NCI-H526 treated with DMSO at 0.1 percent for 48 hours (cell line): ENCODE results near the gene F2R.
"Not testable (repeated sequence)": the region's sequence is repeated elsewhere in the genome, so short reads cannot be mapped to it uniquely, and the experiment has no call there.

ENCODE experiments used
- DNase-seq: peaks from one replicate; lab custom pipeline; 2025; lab: John Stamatoyannopoulos, UW

The F2R gene

DNA sequence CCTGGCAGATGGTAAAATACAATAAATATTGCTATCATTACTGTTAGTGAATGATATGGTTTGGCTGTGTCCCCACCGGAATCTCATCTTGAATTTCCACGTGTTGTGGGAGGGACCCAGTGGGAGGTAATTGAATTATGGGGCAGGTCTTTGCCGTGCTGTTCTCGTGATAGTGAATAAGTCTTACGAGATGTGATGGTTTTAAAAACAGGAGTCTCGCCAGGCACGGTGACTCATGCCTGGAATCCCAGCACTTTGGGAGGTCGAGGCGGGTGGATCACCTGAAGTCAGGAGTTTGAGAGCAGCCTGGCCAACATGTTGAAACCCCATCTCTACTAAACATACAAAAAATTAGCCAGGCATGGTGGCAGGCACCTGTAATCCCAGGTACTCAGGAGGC is 45.2 kb downstream of the F2R start:
- DNase-seq = not testable (repeated sequence)

GRCh38 chr5:76762484-76762883 is 46.6 kb downstream of the F2R start:
- DNase-seq = no peak

GRCh38 chr5:76763136-76763535 is 47.2 kb downstream of the F2R start:
- DNase-seq = no peak

DNA sequence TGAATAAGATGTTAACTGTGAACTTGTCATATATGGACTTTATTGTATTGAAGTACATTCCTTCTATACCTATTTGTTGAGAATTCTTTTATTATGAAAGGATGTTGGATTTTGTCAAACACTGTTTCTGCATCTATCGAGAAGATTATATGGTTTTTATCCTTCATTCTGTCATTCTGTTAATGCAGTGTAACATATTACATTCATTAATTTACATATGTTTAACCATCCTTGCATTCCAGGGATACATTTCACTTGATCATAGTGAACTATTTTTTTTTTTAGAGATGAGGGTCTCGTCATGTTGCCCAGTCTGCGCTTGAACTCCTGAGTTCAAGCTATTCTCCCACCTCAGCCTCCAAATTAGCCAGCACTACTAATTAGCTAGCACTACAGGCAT is 48.4 kb downstream of the F2R start:
- DNase-seq = no peak

- DNase-seq = no peak
These were observed 49.3 kb downstream of the F2R start for GRCh38 chr5:76765249-76765648.

DNA sequence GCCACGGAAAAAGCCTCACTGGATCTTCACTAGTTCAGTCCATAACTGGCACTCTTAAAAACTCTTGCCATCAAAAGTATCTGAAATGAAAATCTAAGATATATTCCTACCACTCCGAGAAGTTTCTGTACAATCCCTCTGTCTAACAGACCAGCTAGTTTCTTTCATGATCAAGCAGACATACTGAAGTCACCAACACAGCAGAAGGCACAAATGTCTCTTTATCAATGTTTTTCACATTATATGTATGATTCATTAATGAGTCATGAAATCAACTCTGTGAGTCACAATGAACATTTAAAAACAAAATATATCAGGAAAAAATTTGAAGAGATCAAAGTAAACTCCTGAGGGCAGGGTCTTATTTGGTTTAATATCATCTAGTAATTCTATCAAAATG is 50.8 kb downstream of the F2R start:
- no peak for DNase-seq

GRCh38 chr5:76771041-76771440 is 55.1 kb downstream of the F2R start:
- not testable (repeated sequence) for DNase-seq

DNA sequence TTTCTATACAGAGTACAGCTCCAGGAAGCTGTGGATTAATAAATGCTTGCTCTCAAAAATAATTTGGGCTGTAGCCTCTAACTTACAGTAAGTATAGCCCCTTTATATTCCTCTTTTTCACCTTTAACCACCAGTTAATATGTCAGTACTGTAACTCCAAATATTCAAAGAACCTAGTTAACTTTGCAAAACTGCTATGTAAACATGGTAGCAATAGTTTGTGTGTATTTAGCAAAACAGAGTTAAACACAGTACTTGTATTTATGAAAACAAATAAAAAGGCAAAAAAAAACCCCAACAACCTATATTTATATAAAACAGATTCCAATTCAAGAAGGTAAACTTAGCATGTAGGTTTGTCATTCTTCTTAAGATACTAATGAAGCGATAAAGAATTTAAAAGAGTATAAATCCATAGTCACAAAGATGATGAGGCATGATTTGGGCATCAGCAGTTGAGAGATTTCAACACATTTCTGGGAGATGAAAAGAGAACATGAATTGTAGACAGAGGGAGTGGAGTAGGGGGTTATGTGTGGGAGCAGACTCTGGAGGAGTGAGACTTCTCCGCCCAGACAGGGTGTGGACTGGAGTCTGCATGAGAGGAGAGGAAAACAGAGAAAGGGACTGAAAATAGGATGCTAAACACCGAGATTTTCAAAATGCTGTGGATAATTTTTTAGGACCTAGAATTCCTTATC is 55.9 kb downstream of the F2R start:
- DNase-seq = no peak

GRCh38 chr5:76775921-76776320 is 60.0 kb downstream of the F2R start:
- DNase-seq = no peak

GRCh38 chr5:76776391-76776790 is 60.5 kb downstream of the F2R start:
- no peak for DNase-seq

GRCh38 chr5:76780616-76781015 is 64.7 kb downstream of the F2R start:
- not testable (repeated sequence) for DNase-seq

GRCh38 chr5:76781775-76782174 is 65.8 kb downstream of the F2R start:
- no peak for DNase-seq

- DNase-seq = no peak
These were observed 66.5 kb downstream of the F2R start for GRCh38 chr5:76782444-76782843.
